OCI-LY3 (cell line): ENCODE results near the gene ZYX.

Experiments used
- H2AFZ ChIP-seq: fragments of 200-600, 300-600 bp; shearing (Covaris generic); 2 replicates; pipeline ENCODE4 v1.6.0; 2014; ENCODE audit warnings: antibody characterized with exemption, low read depth, low read length
- H3K27ac ChIP-seq: fragments of 200-600, 300-600 bp; sonication (generic); 2 replicates; pipeline ENCODE4 v1.5.1; 2014; ENCODE audit warnings: mild to moderate bottlenecking, low read length, moderate library complexity, mixed read lengths
- H3K27me3 ChIP-seq: fragments of 200-600, 300-600 bp; sonication (generic); 2 replicates; pipeline ENCODE4 v1.6.1; 2014; ENCODE audit warnings: low read depth, low read length, mixed read lengths
- H3K36me3 ChIP-seq: fragments of 200-600, 300-600 bp; sonication (generic); replicated peaks from 2 replicates; pipeline ENCODE3; 2014; ENCODE audit warnings: low read depth, low read length, mixed read lengths
- H3K4me1 ChIP-seq: fragments of 300-600, 200-600 bp; sonication (generic); 2 replicates; pipeline ENCODE4 v1.6.1; 2014; ENCODE audit warnings: low read length, mixed read lengths
- H3K4me2 ChIP-seq: fragments of 200-600, 300-600 bp; sonication (generic); 2 replicates; pipeline ENCODE4 v1.6.1; 2014; ENCODE audit warnings: low read length, mixed read lengths
- H3K4me3 ChIP-seq: fragments of 300-600, 200-600 bp; sonication (generic); 2 replicates; pipeline ENCODE4 v1.5.1; 2014; ENCODE audit warnings: antibody characterized with exemption, mild to moderate bottlenecking, low read length, moderate library complexity
- H3K79me2 ChIP-seq: fragments of 300-600, 200-600 bp; shearing (Covaris generic); 2 replicates; pipeline ENCODE4 v1.6.1; 2014; ENCODE audit warnings: mild to moderate bottlenecking, low read length, mixed read lengths
- H3K9ac ChIP-seq: fragments of 300-600, 200-600 bp; shearing (Covaris generic); 2 replicates; pipeline ENCODE4 v1.6.0; 2014; ENCODE audit warnings: mild to moderate bottlenecking, low read length, moderate library complexity
- H3K9me3 ChIP-seq: fragments of 200-600, 300-600 bp; shearing (Covaris generic); 2 replicates; pipeline ENCODE4 v1.6.1; 2014; ENCODE audit warnings: low read length, mixed read lengths; ENCODE audit not compliant: insufficient read depth
- H4K20me1 ChIP-seq: fragments of 200-600, 300-600 bp; sonication (generic); 2 replicates; pipeline ENCODE4 v1.6.1; 2016; ENCODE audit warnings: low read length, mixed read lengths; ENCODE audit not compliant: insufficient read depth
- CTCF ChIP-seq: fragments of 200-600, 300-600 bp; sonication (generic); IDR thresholded peaks from 2 replicates; pipeline ENCODE4 v1.5.1; 2014; ENCODE audit warnings: antibody characterized with exemption, low read length, low read depth
- EZH2phosphoT487 ChIP-seq: fragments of 200-600 bp; shearing (Covaris generic); IDR thresholded peaks from 2 replicates; pipeline ENCODE4 v1.6.1; 2018; ENCODE audit warnings: antibody characterized with exemption, mixed run types, low read depth

Gene ZYX

DNA sequence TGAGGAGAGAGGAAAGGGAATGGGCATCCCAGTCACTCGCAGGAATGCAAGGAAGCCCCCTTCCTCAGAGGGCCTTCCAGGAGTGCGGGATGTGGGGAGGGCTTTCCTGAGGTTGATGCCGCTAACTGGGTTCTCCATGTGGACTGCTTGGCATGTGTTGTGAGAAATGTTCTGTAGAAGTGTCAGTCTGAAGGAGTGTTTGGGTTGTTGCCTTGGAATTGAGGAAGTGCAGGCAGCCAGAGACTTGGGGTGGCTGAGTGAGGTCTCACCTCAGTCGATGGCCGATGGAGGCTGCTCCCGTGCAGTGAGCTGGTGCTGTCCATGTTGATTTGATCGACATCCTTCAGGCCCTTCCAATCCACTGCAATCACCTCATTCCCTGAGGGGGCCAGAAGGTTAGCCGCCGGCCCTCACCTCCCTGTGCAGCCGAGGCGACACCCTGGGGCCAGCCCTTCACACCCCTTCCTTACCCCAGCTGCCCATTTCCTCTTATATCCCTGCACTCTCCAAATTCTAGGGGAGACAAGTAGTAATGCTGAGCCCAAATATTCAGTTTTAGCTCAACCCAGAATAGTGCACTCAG, 21.3 kb upstream of the ZYX start:
- Histone ChIP-seq H3K27ac (no peak overlapping the region), H3K9me3 (no peaks in the 10 kb centered on the region), H3K4me2 (no peak overlapping the region), H3K9ac (no peak overlapping the region), H2AFZ (no peak overlapping the region), H3K4me3 (no peak overlapping the region), H3K4me1 (peaks cover 3% of the 10 kb centered on the region), H3K36me3 (no peaks in the 10 kb centered on the region), H3K79me2 (no peaks in the 10 kb centered on the region), H3K27me3 (peaks cover 37% of the 10 kb centered on the region), H4K20me1 (no peaks in the 10 kb centered on the region)
- TF ChIP-seq EZH2phosphoT487 (no peak), CTCF (no peak)

DNA sequence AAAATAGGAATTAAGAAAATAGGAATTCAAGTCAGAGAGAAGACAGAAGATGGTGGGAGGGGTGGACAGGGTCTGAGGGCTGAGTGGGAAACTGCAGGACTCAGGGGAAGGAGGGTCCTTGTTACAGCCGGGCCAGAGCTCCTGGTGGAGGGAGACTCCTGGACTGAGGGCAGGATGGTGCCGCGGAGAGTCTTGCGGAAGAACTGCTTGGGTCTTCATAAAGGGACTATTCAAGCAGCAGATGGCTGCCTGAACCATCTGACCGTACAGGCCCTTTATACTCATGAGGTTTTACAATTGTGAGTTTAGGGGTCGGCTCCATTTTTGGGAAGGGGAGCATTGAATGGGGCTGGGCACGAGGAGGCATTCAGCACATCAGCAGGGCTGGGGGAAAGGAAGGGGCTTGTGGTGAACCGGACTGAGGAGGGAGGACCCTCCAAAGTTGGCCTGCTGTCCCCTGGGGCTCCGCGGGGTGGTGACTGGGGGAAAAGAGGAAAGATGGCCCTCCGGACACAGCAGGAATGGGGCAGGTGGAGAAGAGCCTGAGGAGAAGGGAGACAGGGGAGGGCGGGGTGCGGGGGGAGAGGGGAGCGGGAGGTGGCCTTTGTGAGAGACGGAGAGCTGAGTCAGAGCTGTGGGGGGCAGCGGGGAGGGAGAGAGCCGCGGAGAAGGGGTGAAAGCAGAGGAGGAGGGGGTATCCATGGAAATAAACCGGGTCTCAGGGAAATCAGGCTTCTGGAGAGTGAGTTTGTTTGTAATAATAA, 20.2 kb upstream of the ZYX start:
- no peak overlapping the region for H2AFZ ChIP-seq
- no peak overlapping the region for H3K27ac ChIP-seq
- peaks cover 3% of the 10 kb centered on the region for H3K4me1 ChIP-seq
- peaks cover 44% of the 10 kb centered on the region for H3K27me3 ChIP-seq
- TF ChIP-seq EZH2phosphoT487 = no peak
- TF ChIP-seq CTCF = no peak
- H3K4me3 ChIP-seq = no peak overlapping the region
- no peak overlapping the region for H3K4me2 ChIP-seq
- H3K36me3 ChIP-seq = no peaks in the 10 kb centered on the region
- H3K9me3 ChIP-seq = no peaks in the 10 kb centered on the region
- H3K79me2 ChIP-seq = no peaks in the 10 kb centered on the region
- H3K9ac ChIP-seq = no peak overlapping the region
- no peaks in the 10 kb centered on the region for H4K20me1 ChIP-seq

- Histone ChIP-seq H4K20me1 (no peaks in the 10 kb centered on the region), H3K4me2 (peak overlapping the region; percentile 91), H2AFZ (no peak overlapping the region), H3K4me3 (peak overlapping the region; percentile 79), H3K27ac (no peak overlapping the region), H3K27me3 (peaks cover 44% of the 10 kb centered on the region), H3K36me3 (no peaks in the 10 kb centered on the region), H3K79me2 (no peaks in the 10 kb centered on the region), H3K4me1 (peaks cover 3% of the 10 kb centered on the region), H3K9me3 (no peaks in the 10 kb centered on the region), H3K9ac (no peak overlapping the region)
- TF ChIP-seq EZH2phosphoT487 (no peak), CTCF (no peak)
These were observed 19.5 kb upstream of the ZYX start for GRCh38 chr7:143361552-143362130.
